Trophoblast cell (in vitro differentiated cells and primary cell): ENCODE measurements around the gene GALNTL6.
"Not testable (repeated sequence)": the region's sequence is repeated elsewhere in the genome, so short reads cannot be mapped to it uniquely, and the experiment has no call there.

Experiments
- DNase-seq, 2 donors: peaks; one replicate each; pipeline ENCODE4 v3.0.0-alpha.2; 2016
- H2AFZ ChIP-seq: 2 replicates; pipeline ENCODE4 v1.6.1; 2013; ENCODE audit warnings: low read length, moderate library complexity, mild to moderate bottlenecking; ENCODE audit not compliant: insufficient read depth, poor library complexity
- H2AK5ac ChIP-seq: 2 replicates; pipeline ENCODE4 v1.6.1; 2013; ENCODE audit warnings: mild to moderate bottlenecking, low read length
- H2BK120ac ChIP-seq: 2 replicates; pipeline ENCODE4 v1.6.1; 2013; ENCODE audit warnings: low read length, mild to moderate bottlenecking, moderate library complexity; ENCODE audit not compliant: insufficient read depth, poor library complexity
- H2BK12ac ChIP-seq: 2 replicates; pipeline ENCODE4 v1.6.1; 2013; ENCODE audit warnings: mild to moderate bottlenecking, low read length, moderate library complexity
- H2BK5ac ChIP-seq: 2 replicates; pipeline ENCODE4 v1.6.1; 2013; ENCODE audit warnings: low read length, low read depth, moderate library complexity, mild to moderate bottlenecking; ENCODE audit not compliant: poor library complexity
- H3K14ac ChIP-seq: 2 replicates; pipeline ENCODE4 v1.6.1; 2013; ENCODE audit warnings: mild to moderate bottlenecking, low read length
- H3K18ac ChIP-seq: 2 replicates; pipeline ENCODE4 v1.6.1; 2013; ENCODE audit warnings: mild to moderate bottlenecking, low read length
- H3K23ac ChIP-seq: 2 replicates; pipeline ENCODE4 v1.6.1; 2013; ENCODE audit warnings: low read length
- H3K27ac ChIP-seq: 2 replicates; pipeline ENCODE4 v1.5.1; 2013; ENCODE audit warnings: low read depth, mild to moderate bottlenecking, inconsistent platforms, low read length, moderate library complexity
- H3K27me3 ChIP-seq: 2 replicates; pipeline ENCODE4 v1.6.1; 2013; ENCODE audit warnings: inconsistent platforms, mild to moderate bottlenecking, low read length, moderate library complexity; ENCODE audit not compliant: insufficient read depth
- H3K36me3 ChIP-seq, 2 experiments: 1 replicate in 1 of 2; 2 replicates in 1 of 2; pipeline ENCODE4 v1.6.1; 2013; ENCODE audit warnings: low read length in 2 of 2, mild to moderate bottlenecking in 2 of 2, moderate library complexity in 1 of 2; ENCODE audit not compliant: insufficient read depth in 2 of 2, control insufficient read depth in 1 of 2
- H3K4ac ChIP-seq: 2 replicates; pipeline ENCODE4 v1.6.1; 2013; ENCODE audit warnings: low read depth, mild to moderate bottlenecking, low read length, moderate library complexity
- H3K4me1 ChIP-seq, 2 experiments: 1 replicate in 1 of 2; 2 replicates in 1 of 2; pipeline ENCODE4 v1.6.1; 2013; ENCODE audit warnings: low read length in 2 of 2, mild to moderate bottlenecking in 2 of 2, moderate library complexity in 1 of 2; ENCODE audit not compliant: insufficient read depth in 2 of 2, control insufficient read depth in 1 of 2
- H3K4me2 ChIP-seq: 2 replicates; pipeline ENCODE4 v1.6.1; 2013; ENCODE audit warnings: inconsistent platforms, mild to moderate bottlenecking, low read length, moderate library complexity
- H3K4me3 ChIP-seq: 2 replicates; pipeline ENCODE4 v1.5.1; 2013; ENCODE audit warnings: mild to moderate bottlenecking, low read depth, low read length, inconsistent platforms
- H3K79me1 ChIP-seq: one replicate; pipeline ENCODE4 v1.6.1; 2013; ENCODE audit warnings: low read length
- H3K79me2 ChIP-seq: 2 replicates; pipeline ENCODE4 v1.6.1; 2013; ENCODE audit warnings: low read length, mild to moderate bottlenecking; ENCODE audit not compliant: control insufficient read depth, insufficient read depth, poor library complexity
- H3K9ac ChIP-seq: 2 replicates; pipeline ENCODE4 v1.6.1; 2013; ENCODE audit warnings: mild to moderate bottlenecking, low read length
- H3K9me3 ChIP-seq: 2 replicates; pipeline ENCODE4 v1.6.1; 2013; ENCODE audit warnings: low read depth, mild to moderate bottlenecking, control low read depth, inconsistent platforms, low read length; ENCODE audit not compliant: insufficient read depth
- H4K12ac ChIP-seq: 2 replicates; pipeline ENCODE4 v1.6.1; 2013; ENCODE audit warnings: low read depth, mild to moderate bottlenecking, low read length, moderate library complexity
- H4K8ac ChIP-seq: 2 replicates; pipeline ENCODE4 v1.6.1; 2013; ENCODE audit warnings: low read depth, mild to moderate bottlenecking, low read length, moderate library complexity
- H4K91ac ChIP-seq: one replicate; pipeline ENCODE4 v1.6.1; 2013; ENCODE audit warnings: low read depth, mild to moderate bottlenecking, low read length, moderate library complexity
- WGBS: extraction: QIAGEN DNeasy Blood & Tissue Kit; methylation state at CpG from one replicate; pipeline ENCODE4 v1.1.7; 2013; ENCODE audit warnings: missing lambda C conversion rate; ENCODE audit not compliant: insufficient read length, insufficient coverage; ENCODE audit errors: extremely low coverage; 5-methylcytosine and 5-hydroxymethylcytosine counted together

The GALNTL6 gene

DNA sequence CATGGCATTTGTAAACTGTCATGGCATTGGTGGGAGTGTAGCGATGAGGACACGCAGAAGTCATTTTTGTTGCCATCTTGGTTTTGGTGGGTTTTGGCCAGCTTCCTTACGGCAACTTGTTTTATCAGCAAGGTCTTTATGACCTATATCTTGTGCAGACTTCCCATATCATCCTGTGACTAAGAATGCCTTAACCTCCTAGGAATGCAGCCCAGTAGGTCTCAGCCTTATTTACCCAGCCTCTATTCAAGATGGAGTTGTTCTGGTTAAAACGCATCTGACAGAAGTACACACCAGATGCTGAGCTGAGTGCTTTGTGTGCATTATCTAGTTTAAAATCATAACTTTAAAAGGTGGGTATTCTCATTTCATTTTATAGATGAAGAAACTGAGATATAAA is 1086.7 kb downstream of the GALNTL6 start:
- no CpG with 5 or more reads among the region's 4 CpGs for WGBS
- Histone ChIP-seq H3K9me3 (no peaks in the 10 kb centered on the region), H3K36me3 (peaks cover 0 to 3% of the 10 kb centered on the region in 2 experiments), H3K79me1 (peaks cover 28% of the 10 kb centered on the region), H3K4me1 (peaks cover 4 to 12% of the 10 kb centered on the region in 2 experiments), H3K27me3 (no peaks in the 10 kb centered on the region), H3K18ac (no peak overlapping the region), H2BK120ac (peak overlapping the region; percentile 91), H4K91ac (peak overlapping the region; percentile 95), H3K27ac (peak overlapping the region; percentile 97), H2BK5ac (peak overlapping the region; percentile 78), H2AK5ac (peak overlapping the region; percentile 26), H3K4me2 (no peak overlapping the region), H2BK12ac (peak overlapping the region; percentile 82), H3K14ac (peak overlapping the region; percentile 85), H3K9ac (no peak overlapping the region), H2AFZ (no peak overlapping the region), H4K12ac (no peak overlapping the region), H3K79me2 (no peaks in the 10 kb centered on the region), H3K4me3 (no peak overlapping the region), H4K8ac (no peak overlapping the region), H3K23ac (no peak overlapping the region), H3K4ac (no peak overlapping the region)
- DNase-seq: peak; percentile 71 to 83

- Histone ChIP-seq H4K8ac (no peak overlapping the region), H2BK5ac (no peak overlapping the region), H4K91ac (no peak overlapping the region), H3K79me1 (peaks cover 28% of the 10 kb centered on the region), H3K18ac (no peak overlapping the region), H3K4me2 (peak overlapping the region; percentile 20), H3K27ac (peak overlapping the region; percentile 34), H4K12ac (no peak overlapping the region), H3K36me3 (peaks cover 0 to 3% of the 10 kb centered on the region in 2 experiments), H2BK12ac (no peak overlapping the region), H3K9ac (no peak overlapping the region), H3K9me3 (no peaks in the 10 kb centered on the region), H3K4me1 (peaks cover 4 to 12% of the 10 kb centered on the region in 2 experiments), H2BK120ac (no peak overlapping the region), H2AFZ (no peak overlapping the region), H3K14ac (no peak overlapping the region), H3K4me3 (no peak overlapping the region), H3K27me3 (no peaks in the 10 kb centered on the region), H3K4ac (no peak overlapping the region), H2AK5ac (no peak overlapping the region), H3K23ac (no peak overlapping the region), H3K79me2 (no peaks in the 10 kb centered on the region)
- WGBS: no CpG with 5 or more reads among the region's 4 CpGs
- DNase-seq: peak; percentile 55 to 96
Observed at GRCh38 chr4:172900900-172901299, 1087.7 kb downstream of the GALNTL6 start.

GRCh38 chr4:172912468-172912867 is 1099.3 kb downstream of the GALNTL6 start:
- not testable (repeated sequence) for H2AFZ ChIP-seq, H3K18ac ChIP-seq, H4K91ac ChIP-seq, H3K9ac ChIP-seq, H3K4me1 ChIP-seq, H3K27me3 ChIP-seq, H3K9me3 ChIP-seq, H2BK120ac ChIP-seq, DNase-seq, H3K36me3 ChIP-seq, H2BK5ac ChIP-seq, H3K14ac ChIP-seq, H3K79me1 ChIP-seq, H3K23ac ChIP-seq, H4K8ac ChIP-seq, H3K4ac ChIP-seq, H4K12ac ChIP-seq, H2BK12ac ChIP-seq, H3K4me3 ChIP-seq, H2AK5ac ChIP-seq, H3K27ac ChIP-seq, H3K79me2 ChIP-seq, H3K4me2 ChIP-seq
- WGBS: no CpG with 5 or more reads among the region's 8 CpGs

DNA sequence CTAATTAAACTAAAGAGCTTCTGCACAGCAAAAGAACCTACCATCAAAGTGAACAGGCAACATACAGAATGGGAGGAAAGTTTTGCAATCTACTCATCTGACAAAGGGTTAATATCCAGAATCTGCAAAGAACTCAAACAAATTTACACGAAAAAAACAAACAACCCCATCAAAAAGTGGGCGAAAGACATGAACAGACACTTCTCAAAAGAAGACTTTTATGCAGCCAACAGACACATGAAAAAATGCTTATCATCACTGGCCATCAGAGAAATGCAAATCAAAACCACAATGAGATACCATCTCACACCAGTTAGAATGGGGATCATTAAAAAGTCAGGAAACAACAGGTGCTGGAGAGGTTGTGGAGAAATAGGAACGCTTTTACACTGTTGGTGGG is 1104.2 kb downstream of the GALNTL6 start:
- H4K8ac ChIP-seq, H2AK5ac ChIP-seq, H3K23ac ChIP-seq, H3K14ac ChIP-seq, H3K79me1 ChIP-seq, H3K9ac ChIP-seq, H4K12ac ChIP-seq, H3K27me3 ChIP-seq, H2AFZ ChIP-seq, H3K4ac ChIP-seq, H2BK5ac ChIP-seq, H4K91ac ChIP-seq, H3K4me3 ChIP-seq, H3K9me3 ChIP-seq, H3K18ac ChIP-seq, H3K36me3 ChIP-seq, H2BK120ac ChIP-seq, H3K79me2 ChIP-seq, H3K4me2 ChIP-seq, H2BK12ac ChIP-seq, H3K27ac ChIP-seq, DNase-seq, H3K4me1 ChIP-seq: not testable (repeated sequence)
- WGBS: no CpG with 5 or more reads among the region's 3 CpGs
